ENCODE results near the gene ANKRD33B. TPM values are rescaled to one million over a fixed set of nuclear protein-coding genes. Genes with fewer than 3 reads are reported as not detected.
"Not testable (repeated sequence)": the region's sequence is repeated elsewhere in the genome, so short reads cannot be mapped to it uniquely, and the experiment has no call there.

ANKRD33B gene
- total RNA-seq, 6 experiments from 2014 or later, result 6.3 to 13.2 (median 11.9) TPM

GRCh38 chr5:10660720-10661387, 97.0 kb downstream of the ANKRD33B start:
- Mint-ChIP-seq H3K4me1 (ENCODE audit: low read depth) (peaks cover 9% of the 10 kb centered on the region; the same call in 1 of the 2 replicates), H3K36me3 (ENCODE audit: low read depth) (no peaks in the 10 kb centered on the region), H3K27ac (no peak overlapping the region), H3K4me3 (no peak overlapping the region), H3K9me3 (no peaks in the 10 kb centered on the region), H3K27me3 (ENCODE audit: insufficient read depth) (peaks cover 2% of the 10 kb centered on the region)
- TF ChIP-seq CTCF (IDR thresholded peaks at IDR 0.05), result no peak
- no peak for DNase-seq

DNA sequence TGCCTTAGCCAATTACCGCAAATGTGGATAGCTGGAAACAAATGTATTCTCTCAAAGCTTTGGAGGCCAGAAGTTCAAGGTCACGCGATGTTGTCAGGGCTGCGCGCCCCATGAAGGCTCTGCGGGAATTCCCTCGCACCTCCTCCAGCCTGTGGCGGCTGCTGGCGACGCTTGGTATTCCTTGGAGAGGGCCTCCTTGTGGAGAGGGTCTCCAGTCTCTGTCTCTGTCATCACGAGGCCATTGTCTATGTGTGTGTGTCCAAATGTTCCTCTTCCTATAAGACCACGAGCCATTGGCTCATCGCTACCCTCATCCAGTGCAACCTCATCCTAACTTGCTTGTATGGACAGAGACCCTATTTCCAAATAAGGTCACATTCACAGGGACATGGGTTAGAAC, 97.5 kb downstream of the ANKRD33B start:
- no peak overlapping the region for H3K27ac Mint-ChIP-seq
- TF ChIP-seq CTCF (IDR thresholded peaks at IDR 0.05), result no peak
- no peaks in the 10 kb centered on the region for H3K9me3 Mint-ChIP-seq
- H3K4me3 Mint-ChIP-seq, result no peak overlapping the region
- peaks cover 2% of the 10 kb centered on the region for H3K27me3 Mint-ChIP-seq (ENCODE audit: insufficient read depth)
- H3K4me1 Mint-ChIP-seq (ENCODE audit: low read depth), result peaks cover 5% of the 10 kb centered on the region; the same call in 1 of the 2 replicates
- DNase-seq, result no peak
- H3K36me3 Mint-ChIP-seq (ENCODE audit: low read depth), result no peaks in the 10 kb centered on the region

DNA sequence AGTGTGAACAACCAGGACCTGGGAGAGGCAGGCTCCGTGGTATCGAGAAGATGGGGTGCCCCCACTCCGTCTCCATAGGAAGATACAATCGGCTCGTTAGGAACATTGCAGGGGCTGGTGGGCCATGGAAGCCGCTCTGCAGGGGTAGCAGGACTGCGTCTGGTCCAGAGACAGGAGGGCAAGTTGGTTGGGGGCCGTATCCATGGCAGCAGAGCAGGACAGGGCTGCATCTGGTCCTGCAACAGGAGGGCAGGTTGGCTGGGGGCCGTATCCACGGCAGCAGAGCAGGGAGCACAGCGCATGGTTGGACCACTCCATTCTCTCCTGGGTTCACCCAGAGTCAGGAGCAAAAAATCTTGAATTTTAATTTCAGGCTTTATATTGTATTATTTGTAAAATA, 98.2 kb downstream of the ANKRD33B start:
- DNase-seq, result no peak
- H3K4me1 Mint-ChIP-seq (ENCODE audit: low read depth), result peaks cover 5% of the 10 kb centered on the region; the same call in 1 of the 2 replicates
- no peak overlapping the region for H3K4me3 Mint-ChIP-seq
- no peaks in the 10 kb centered on the region for H3K9me3 Mint-ChIP-seq
- no peak for TF ChIP-seq CTCF (IDR thresholded peaks at IDR 0.05)
- H3K36me3 Mint-ChIP-seq (ENCODE audit: low read depth), result no peaks in the 10 kb centered on the region
- peaks cover 2% of the 10 kb centered on the region for H3K27me3 Mint-ChIP-seq (ENCODE audit: insufficient read depth)
- H3K27ac Mint-ChIP-seq, result no peak overlapping the region

GRCh38 chr5:10662661-10663488, 99.0 kb downstream of the ANKRD33B start:
- H3K27ac Mint-ChIP-seq, result no peak overlapping the region
- no peak for DNase-seq
- no peaks in the 10 kb centered on the region for H3K36me3 Mint-ChIP-seq (ENCODE audit: low read depth)
- H3K27me3 Mint-ChIP-seq (ENCODE audit: insufficient read depth), result peaks cover 2% of the 10 kb centered on the region
- peaks cover 5% of the 10 kb centered on the region; the same call in 1 of the 2 replicates for H3K4me1 Mint-ChIP-seq (ENCODE audit: low read depth)
- H3K9me3 Mint-ChIP-seq, result peaks cover 4% of the 10 kb centered on the region; the same call in 1 of the 2 replicates
- TF ChIP-seq CTCF (IDR thresholded peaks at IDR 0.05), result no peak
- H3K4me3 Mint-ChIP-seq, result no peak overlapping the region

DNA sequence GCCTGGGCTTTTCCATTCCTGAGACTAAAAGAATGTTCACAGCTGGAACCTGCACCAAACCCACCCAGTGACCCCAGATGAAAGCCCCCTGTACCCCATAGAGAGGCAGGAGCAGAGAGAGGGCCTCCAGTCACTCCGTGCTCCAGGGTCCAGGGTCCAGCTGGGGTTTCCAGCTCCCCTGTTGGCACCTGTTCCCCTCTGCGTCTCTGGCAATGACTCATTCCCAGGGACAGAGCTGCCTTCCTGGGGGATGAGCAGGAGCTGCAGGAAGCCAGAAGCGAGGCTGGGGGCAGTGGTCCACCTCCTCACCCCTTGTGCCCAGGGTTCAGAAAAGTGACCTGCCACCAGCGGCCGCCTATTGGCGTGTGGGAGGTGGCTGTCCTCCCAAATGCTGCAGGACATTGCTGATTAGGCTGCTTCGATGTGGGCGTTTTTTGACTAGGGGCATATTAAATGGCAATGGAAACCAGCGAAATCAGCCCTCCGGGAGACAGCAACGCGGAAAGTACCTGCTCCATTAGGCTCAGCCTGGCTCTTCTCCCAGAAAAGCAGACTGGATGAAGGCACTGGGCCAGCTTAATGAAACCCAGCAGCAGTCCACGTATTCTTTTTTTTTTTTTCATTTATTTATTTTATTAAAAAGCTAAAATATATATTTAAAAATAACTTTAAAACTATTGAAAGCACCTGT, 99.8 kb downstream of the ANKRD33B start:
- H3K9me3 Mint-ChIP-seq, result peaks cover 9% of the 10 kb centered on the region
- no peak for TF ChIP-seq CTCF (IDR thresholded peaks at IDR 0.05)
- peaks cover 2% of the 10 kb centered on the region for H3K27me3 Mint-ChIP-seq (ENCODE audit: insufficient read depth)
- no peak for DNase-seq
- peaks cover 5% of the 10 kb centered on the region; the same call in 1 of the 2 replicates for H3K4me1 Mint-ChIP-seq (ENCODE audit: low read depth)
- no peaks in the 10 kb centered on the region for H3K36me3 Mint-ChIP-seq (ENCODE audit: low read depth)
- H3K4me3 Mint-ChIP-seq, result no peak overlapping the region
- no peak overlapping the region for H3K27ac Mint-ChIP-seq

GRCh38 chr5:10664180-10664769, 100.4 kb downstream of the ANKRD33B start:
- not testable (repeated sequence) for H3K4me1 Mint-ChIP-seq (ENCODE audit: low read depth); DNase-seq; H3K4me3 Mint-ChIP-seq; H3K27me3 Mint-ChIP-seq (ENCODE audit: insufficient read depth); H3K27ac Mint-ChIP-seq; H3K36me3 Mint-ChIP-seq (ENCODE audit: low read depth)
- peaks cover 15% of the 10 kb centered on the region for H3K9me3 Mint-ChIP-seq

Data from HFFc6 (cell line).